ENCODE data around the gene SYNJ2. TPM values are rescaled to one million over a fixed set of nuclear protein-coding genes. Genes with fewer than 3 reads are reported as not detected.
A peak's percentile ranks its signal among the peaks of the same experiment; 100 is the strongest.

Gene SYNJ2
- total and polyA plus RNA-seq, 2 of the 4 experiments (the other 2 are of a cell fraction), result 40.8 to 45.2 TPM

GRCh38 chr6:157993076-157993475 is 11.4 kb downstream of the SYNJ2 start (continued):
- TF ChIP-seq SMC3 (IDR thresholded peaks at IDR 0.05; ENCODE audit: low read depth, low read length) (no peak), RFX5 (IDR thresholded peaks at IDR 0.05; ENCODE audit: low read depth, low read length) (no peak)

GRCh38 chr6:157994125-157994795 is 12.6 kb downstream of the SYNJ2 start:
- CTCF ChIA-PET, result interaction anchor here (0.9 to 1.5 kb wide), 3 partner anchors 8 to 48 kb away, joined by 3 to 4 read pairs (median 3); no protein-coding TSS in a partner anchor
- intact Hi-C loops (cut with micrococcal nuclease), result no loop called here
- Histone ChIP-seq H3K9me3 (ENCODE audit: control insufficient read depth, insufficient read depth, low read length) (no peaks in the 10 kb centered on the region), H4K91ac (ENCODE audit: insufficient read depth, low read depth, low read length) (peak overlapping the region; percentile 34; the same call in 1 of the 2 replicates), H3K27me3 (ENCODE audit: control insufficient read depth, insufficient read depth, low read length) (no peaks in the 10 kb centered on the region), H3K79me1 (ENCODE audit: low read depth in 1 of 2, low read length in 2 of 2) (peaks cover 25 to 88% of the 10 kb centered on the region in 2 experiments), H2BK15ac (ENCODE audit: low read depth, low read length) (no peak overlapping the region), H3K27ac (ENCODE audit: insufficient read depth, low read length) (peak overlapping the region; percentile 41; the same call in 1 of the 2 replicates), H4K20me1 (ENCODE audit: insufficient read depth, low read length) (peaks cover 68% of the 10 kb centered on the region), H3K4me3 (ENCODE audit: insufficient read depth, low read depth, low read length) (no peak overlapping the region), H3K4me2 (ENCODE audit: low read depth, low read length) (no peak overlapping the region), H4K5ac (ENCODE audit: low read depth, low read length) (peak overlapping the region; percentile 83; the same call in 1 of the 2 replicates), H3K9ac (ENCODE audit: low read depth, low read length) (no peak overlapping the region), H3K23ac (ENCODE audit: low read depth, low read length) (no peak overlapping the region), H3K36me3 (ENCODE audit: control insufficient read depth, insufficient read depth, low read length) (peaks cover 5% of the 10 kb centered on the region), H2AK5ac (ENCODE audit: low read depth, low read length) (0 out of 2 replicates have a peak overlapping the region, but pooled peaks have one; percentile 66), H2BK20ac (ENCODE audit: low read depth, low read length) (no peak overlapping the region; the same call in 1 of the 2 replicates), H2BK5ac (ENCODE audit: low read depth, low read length, poor library complexity, severe bottlenecking) (peak overlapping the region; percentile 52), H2BK120ac (ENCODE audit: low read depth, low read length) (no peak overlapping the region; the same call in 1 of the 2 replicates), H3K4ac (ENCODE audit: low read depth, low read length) (no peak overlapping the region; the same call in 1 of the 2 replicates), H3K14ac (replicated peaks; ENCODE audit: low read depth, low read length) (no peak overlapping the region), H3K56ac (ENCODE audit: extremely low read depth, insufficient read depth, low read length) (no peak overlapping the region), H2AFZ (replicated peaks; ENCODE audit: low read length, poor library complexity) (no peak overlapping the region), H3K4me1 (ENCODE audit: control insufficient read depth, insufficient read depth, low read length) (peaks cover 25% of the 10 kb centered on the region), H2AK9ac (replicated peaks; ENCODE audit: low read depth, low read length, poor library complexity) (no peak overlapping the region), H3K9me1 (ENCODE audit: insufficient read depth, low read length) (peaks cover 41% of the 10 kb centered on the region), H3K18ac (ENCODE audit: low read depth, low read length) (peak overlapping the region; percentile 45; the same call in 1 of the 2 replicates), H4K8ac (ENCODE audit: low read depth in 2 of 2, low read length in 2 of 2) (no peak overlapping the region)
- DNase-seq (no peak), ATAC-seq (ENCODE audit: low read depth) (peak; percentile 16; the same call in 1 of the 2 replicates)
- TF ChIP-seq MAFK (IDR thresholded peaks at IDR 0.05; ENCODE audit: low read depth, low read length), result peak; percentile 71
- no peak for TF ChIP-seq POLR2A (IDR thresholded peaks at IDR 0.05; ENCODE audit: low read depth, low read length)
- dilution Hi-C loops (cut with HindIII; ENCODE audit: low sequenced_read_pairs, unreplicated experiment), result no loop called here
- 73% methylated on average over 3 of the region's 7 CpGs; no CpG with 5 or more reads in 1 of the 2 experiments for WGBS, 2 experiments (ENCODE audit: extremely low coverage in 2 of 2, insufficient read length in 1 of 2)
- in situ Hi-C loops (cut with MboI; ENCODE audit: low sequenced_read_pairs), result no loop called here
- BruUV-seq (replicated peaks), result no TSS peak
- POLR2A ChIA-PET (ENCODE audit: unreplicated experiment), result no interaction called here
